Measurements from ENCODE around the gene UGGT2.

GRCh38 chr13:96082640-96083039, 29.4 kb upstream of the UGGT2 start:
- TF ChIP-seq, protein P1, sequence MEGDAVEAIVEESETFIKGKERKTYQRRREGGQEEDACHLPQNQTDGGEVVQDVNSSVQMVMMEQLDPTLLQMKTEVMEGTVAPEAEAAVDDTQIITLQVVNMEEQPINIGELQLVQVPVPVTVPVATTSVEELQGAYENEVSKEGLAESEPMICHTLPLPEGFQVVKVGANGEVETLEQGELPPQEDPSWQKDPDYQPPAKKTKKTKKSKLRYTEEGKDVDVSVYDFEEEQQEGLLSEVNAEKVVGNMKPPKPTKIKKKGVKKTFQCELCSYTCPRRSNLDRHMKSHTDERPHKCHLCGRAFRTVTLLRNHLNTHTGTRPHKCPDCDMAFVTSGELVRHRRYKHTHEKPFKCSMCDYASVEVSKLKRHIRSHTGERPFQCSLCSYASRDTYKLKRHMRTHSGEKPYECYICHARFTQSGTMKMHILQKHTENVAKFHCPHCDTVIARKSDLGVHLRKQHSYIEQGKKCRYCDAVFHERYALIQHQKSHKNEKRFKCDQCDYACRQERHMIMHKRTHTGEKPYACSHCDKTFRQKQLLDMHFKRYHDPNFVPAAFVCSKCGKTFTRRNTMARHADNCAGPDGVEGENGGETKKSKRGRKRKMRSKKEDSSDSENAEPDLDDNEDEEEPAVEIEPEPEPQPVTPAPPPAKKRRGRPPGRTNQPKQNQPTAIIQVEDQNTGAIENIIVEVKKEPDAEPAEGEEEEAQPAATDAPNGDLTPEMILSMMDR (IDR thresholded peaks at IDR 0.05 in 8 of 11, conservative IDR thresholded peaks at IDR 0.05 in 3 of 11) = no peak
- no peak for TF ChIP-seq POLR2A (IDR thresholded peaks at IDR 0.05)
